Inferior parietal cortex (tissue), 1 donor: ENCODE data around the gene TINCR.
A peak's percentile ranks its signal among the peaks of the same experiment; 100 is the strongest.
"Not testable (repeated sequence)": the region's sequence is repeated elsewhere in the genome, so short reads cannot be mapped to it uniquely, and the experiment has no call there.

Experiments used
- DNase-seq: peaks from one replicate; pipeline ENCODE4 v3.0.0-alpha.2; 2016; ENCODE audit errors: extremely low spot score

TINCR gene

DNA sequence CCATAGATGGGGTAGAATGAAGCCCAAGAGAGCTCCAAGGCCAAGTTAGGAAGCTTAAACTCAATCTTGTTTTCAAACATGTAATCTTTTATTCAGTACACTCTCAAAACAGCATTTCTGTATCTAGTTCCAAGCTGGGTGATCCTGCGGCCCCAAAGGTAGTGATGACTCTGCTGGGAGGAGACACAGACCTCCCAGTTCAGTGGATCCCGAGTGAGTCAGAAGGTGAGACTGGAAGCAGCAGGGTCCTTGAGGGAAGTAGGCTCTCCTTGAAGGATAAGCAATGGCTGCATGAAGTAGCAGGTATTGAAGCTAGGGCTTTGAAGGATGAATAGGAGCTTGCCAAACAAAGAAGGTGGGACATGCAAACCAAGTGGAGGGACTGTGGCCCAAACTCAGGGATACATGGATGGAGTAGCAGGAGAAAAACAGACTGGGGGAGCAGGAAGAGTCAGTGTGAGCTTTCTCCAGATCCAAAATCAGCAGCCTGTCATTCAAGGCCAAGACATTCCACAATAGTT, 9.6 kb downstream of the TINCR start:
- DNase-seq = no peak

DNA sequence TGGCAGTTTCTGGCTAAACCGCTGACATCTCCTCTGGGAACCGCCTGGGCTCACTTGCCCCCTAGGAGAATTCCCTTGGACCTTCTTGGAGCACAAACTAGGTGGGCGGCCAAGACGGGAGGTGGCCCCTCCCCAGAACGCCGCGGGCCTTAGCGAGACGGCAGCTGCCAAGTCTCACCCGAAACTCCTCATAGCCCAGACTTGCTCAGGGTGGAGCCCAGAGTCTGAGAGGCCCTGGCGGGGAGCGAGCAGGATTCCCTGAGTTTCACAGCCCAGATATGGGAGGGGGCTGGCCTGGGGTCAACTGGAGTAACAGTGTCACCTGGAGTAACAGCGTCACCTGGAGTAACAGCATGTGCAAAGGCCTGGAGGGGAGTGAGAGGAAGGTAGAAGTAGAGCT, 10.1 kb downstream of the TINCR start:
- no peak for DNase-seq

DNA sequence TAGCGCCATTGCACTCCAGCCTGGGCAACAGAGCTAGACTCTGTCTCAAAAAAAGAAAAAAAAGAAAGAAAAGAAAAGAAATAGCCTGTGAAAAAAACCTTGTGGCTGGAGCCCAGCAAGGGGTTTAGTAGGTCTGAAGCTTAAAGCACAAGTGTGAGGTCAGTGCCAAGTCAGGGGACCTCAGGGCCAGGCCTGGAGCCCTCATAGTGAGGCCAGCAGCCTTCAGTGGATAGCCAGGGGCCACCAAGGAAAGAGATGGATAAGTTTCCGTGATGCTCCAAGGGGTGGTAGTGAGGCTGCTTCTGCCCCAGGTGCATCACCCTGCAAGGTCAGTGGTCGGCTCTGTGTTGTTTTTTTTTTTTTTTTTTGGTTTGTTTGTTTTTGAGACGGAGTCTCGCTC, 12.9 kb downstream of the TINCR start:
- DNase-seq = no peak

DNA sequence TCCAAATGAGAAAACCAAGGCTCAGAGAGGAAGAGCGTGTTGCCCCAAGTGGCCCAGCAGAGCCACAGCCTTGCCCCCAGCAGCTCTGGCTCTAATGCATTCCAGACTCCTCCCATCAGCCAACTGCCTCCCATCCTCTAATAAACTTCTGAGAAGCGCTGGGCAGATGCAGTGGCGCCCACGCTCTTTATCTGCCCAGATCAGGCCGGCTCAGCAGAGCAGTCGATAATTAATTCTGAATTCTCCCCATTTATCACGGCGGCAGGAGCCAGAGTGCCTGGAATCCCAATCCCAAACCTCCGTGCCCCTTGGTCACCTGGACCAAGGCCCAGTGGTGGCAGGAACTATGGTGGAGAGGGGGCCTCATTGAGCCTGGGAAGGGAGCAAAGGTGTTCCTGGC, 13.9 kb downstream of the TINCR start:
- DNase-seq = no peak

DNA sequence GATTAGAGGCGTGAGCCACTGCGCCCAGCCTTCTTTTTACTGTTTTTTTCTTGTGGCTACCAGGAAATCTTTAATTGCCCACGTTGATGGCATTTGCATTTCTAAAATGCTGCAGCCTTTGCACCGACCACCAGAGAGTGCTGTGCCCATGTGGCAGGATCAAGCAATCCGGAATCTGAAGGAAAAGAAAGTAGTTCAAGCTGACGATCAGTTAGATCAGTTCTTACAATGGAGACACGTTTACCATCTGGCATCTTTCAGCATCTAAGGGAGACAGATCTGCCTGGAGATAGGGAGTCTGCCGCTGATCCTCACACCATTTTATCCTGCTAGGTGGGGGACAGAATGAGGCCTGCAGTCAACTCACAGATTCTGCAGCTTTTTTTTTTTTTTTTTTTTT, 19.9 kb downstream of the TINCR start:
- no peak for DNase-seq

DNA sequence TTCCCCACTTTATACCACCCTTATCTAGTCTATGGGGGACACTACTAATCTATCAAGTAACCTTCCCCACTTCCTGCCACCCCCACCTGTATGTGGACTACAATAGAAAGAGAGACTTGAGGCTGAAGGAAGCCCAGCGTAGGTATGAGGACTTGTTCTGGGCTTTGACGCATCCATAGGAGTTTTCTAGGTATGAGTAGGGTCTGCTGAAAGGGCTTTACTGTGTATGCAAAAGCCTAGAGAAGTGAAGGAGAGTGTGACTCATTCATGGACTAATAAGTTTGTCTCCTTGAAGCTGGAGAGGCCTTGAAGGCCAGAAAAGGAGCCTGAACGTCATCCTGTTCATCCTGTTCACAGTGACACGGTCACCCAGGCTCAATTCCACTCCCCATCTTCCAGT, 21.8 kb downstream of the TINCR start:
- DNase-seq = no peak

DNA sequence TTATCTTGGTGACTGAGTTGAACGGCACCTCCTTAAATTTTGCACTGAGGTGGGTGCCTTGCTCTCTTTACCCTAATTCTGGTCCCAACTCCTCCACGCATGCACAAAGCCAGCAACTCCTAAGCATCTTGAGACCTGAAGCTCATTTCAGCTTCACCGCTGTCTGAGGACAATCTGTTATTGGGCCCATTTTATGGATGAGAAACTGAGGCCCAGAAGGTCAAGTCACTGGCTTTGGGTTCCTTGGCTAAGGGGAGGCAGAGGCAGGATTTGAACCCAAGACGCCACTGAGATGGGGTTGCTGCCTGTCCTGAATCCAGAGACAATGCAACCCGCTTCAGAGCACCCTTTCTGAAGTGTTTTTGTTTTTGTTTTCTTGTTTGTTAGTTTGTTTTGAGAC, 22.7 kb downstream of the TINCR start:
- no peak for DNase-seq

DNA sequence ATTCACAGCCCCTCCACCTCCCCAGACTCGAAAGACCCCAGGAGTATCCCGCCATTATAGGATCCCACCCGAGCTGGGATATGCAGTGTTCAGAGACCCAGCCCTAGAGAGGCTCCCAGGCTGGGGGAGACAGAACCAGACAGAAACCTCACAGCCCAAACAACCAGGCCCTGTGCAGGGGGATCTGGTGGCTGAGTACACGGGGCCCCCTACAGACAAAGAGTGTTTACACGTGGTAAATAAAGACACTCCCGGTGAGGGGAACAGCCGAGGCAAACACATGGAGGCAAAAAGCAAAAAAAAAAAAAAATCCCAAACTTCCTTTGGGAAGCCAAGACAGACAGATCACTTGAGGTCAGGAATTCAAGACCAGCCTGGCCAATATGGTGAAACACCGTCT, 25.1 kb downstream of the TINCR start:
- DNase-seq = no peak

DNA sequence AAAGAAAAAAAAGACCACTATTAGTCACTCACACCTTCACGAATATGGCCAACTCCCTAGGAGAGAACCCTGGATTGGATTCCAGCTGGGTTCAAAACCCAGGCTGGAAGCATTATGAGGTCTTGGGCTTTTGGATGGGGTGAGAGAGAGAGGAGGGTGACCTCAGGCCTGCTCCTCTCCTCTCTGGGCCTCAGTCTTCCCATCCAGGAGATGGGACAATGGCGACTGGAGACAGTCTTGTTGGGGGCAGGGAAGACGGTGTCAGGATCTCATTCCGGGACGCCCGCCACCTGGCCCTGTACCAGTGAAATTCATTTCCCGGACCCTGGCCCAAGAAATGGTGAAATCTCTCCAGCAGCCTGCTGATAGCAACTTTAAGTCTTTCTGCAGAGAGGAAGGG, 26.3 kb downstream of the TINCR start:
- DNase-seq = no peak

DNA sequence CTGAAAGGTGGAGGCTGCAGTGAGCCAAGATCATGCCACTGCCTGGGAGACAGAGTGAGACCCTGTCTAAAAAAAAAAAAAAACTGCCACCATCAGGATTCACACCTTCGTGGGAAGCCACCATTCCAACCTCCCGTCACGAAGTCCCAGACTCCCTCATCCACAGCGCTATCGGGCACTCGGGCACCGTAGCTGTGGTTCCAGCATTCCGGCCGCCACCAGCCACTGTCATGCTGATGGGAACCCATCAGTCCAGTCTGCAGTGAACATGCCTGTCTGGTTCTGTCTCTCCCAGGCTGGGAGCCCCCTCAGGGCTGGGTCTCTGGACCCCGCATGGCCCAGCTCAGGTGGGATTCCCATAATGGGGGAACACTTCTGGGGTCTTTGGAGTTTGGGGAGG, 27.5 kb downstream of the TINCR start:
- no peak for DNase-seq

DNA sequence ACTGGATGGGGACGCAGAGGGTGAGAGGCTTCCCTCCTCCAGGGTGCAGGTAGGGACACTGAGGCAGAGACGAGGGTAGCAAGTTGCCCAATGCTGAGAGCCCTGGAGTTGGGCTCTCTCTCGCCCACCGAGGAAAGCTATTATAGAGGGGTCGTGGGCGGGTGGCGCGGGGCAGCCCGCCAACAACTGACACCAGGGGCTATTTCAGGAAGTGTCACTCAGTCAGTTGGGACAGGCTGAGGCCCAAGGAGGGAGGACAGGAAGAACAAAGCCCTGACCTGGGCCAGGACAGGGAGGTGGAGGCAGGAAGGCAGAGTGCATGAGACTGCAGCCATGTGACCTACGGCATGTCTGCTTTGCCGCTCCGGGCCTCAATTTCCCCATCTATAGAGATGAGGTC, 29.9 kb downstream of the TINCR start:
- DNase-seq = no peak

DNA sequence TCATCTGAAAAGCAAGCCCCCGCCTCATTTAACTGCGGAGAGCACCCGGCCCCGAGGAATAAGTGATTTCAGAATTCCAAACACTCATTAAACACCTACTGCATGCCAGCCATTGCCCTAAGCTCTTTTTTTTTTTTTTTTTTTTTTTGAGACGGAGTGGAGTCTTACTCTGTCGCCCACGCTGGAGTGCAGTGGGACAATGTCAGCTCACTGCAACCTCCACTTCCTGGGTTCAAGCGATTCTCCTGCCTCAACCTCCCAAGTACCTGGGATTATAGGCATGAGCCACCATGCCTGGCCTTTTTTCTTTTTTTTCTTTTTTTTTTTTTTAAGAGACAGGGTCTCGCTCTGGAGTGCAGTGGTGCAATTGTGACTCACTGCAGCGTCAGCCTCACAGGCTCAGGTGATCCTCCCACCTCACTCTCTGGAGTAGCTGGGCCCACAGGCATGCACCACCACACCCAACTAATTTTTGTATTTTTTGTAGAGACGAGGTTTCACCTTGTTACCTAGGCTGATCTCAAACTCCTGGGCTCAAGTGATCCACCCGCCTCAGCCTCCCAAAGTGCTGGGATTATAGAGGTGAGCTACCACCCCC, 30.7 kb downstream of the TINCR start:
- not testable (repeated sequence) for DNase-seq

DNA sequence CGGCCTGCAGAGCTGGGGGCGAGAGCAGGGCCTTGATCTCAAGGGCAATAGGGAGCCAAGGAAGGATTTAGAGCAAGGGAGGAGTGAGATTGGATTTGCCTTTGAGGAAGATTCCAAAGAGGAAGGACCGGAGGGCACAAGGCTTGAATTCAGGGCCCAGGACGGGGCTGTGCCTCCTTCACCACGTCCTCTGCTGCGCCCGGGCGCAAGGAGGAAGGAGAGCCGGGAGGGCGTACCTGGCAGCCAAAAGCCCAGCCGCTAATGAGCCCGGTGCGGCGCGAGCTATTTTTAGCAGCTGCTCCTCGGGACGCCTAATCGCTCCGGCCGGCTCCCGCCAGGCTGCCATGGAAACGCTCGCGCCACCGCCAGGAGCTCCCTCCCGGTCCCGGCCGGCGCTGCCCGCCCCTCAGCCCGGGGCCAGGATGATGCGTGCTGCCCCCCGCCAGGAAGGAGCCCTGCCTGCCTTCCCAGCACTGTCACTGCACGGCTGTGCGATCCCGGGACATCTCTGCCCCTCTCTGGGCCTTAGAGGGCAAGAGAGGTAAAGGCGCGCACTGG, 31.3 kb downstream of the TINCR start:
- peak; percentile 32 for DNase-seq

DNA sequence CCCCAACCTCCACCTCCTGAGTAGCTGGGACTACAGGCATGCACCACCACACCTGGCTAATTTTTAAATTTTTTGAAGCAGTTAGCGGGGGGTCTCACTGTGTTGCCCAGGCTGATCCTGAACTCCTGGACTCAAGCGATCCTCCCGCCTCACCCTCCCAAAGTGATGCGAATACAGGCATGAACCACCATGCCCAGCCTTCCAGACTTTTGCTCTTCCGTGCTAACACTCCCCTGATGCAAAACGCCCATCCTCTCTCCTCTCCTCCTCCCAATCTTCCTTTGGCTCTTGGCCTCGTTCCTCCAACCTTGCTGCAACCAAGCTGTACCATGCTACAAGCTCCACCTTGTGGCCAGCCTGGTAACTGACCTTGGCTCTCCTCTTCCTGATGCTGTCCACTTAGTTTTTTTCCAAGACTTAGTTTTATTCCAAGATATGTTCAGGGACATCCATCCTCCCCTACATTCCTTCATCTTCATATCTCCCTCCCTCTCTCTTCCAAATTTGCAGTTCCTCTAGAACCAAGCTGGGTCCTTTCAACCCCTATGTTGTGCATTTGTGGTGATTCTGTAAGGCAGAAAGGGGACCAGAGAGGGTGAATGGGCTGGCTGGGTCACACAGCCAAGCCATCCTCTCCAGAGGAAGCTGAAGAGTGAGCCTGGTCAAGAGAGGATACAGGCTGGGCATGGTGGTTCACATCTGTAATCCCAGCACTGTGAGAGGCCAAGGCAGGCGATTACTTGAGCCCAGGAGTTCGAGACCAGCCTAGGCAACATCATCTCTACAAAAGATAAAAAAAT, 32.8 kb downstream of the TINCR start:
- no peak for DNase-seq

DNA sequence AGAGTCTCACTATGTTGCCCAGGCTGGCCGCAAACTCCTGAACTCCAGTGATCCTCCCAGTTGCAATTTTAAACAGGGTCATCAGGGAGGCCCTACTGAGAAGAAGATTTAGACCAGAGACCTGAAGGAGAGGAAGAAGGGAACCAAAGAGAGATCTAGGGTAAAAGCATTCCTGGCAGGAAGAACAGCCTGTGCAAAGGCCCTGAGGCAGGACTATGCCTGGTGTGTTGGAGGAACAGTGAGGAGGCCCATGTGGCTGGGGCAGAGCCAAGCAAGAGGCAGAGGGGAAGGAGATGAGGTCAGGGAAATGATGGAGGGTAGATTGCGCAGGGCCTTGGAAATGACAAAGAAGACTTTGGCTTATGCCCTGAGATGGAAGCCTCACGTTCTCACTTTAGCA, 34.5 kb downstream of the TINCR start:
- no peak for DNase-seq

DNA sequence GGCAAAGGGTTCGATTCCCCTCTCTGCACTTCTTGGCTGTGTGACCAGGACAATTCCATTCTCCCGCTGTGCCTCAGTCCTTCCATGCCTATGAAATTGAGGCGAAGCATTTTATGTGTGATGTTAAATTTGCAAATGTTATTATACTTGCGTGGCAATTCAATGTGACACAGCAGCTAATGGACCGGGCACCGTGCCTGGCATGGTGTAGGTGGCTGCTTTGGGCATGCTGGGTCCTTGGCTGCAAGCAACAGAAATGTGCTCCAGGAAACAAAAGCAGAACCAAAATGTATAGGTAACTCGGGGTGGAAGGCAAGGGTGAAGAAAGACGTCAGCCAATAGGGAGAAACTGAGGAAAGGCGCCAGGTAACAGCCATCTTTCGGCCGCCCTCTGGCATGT, 37.1 kb downstream of the TINCR start:
- DNase-seq = peak; percentile 11

DNA sequence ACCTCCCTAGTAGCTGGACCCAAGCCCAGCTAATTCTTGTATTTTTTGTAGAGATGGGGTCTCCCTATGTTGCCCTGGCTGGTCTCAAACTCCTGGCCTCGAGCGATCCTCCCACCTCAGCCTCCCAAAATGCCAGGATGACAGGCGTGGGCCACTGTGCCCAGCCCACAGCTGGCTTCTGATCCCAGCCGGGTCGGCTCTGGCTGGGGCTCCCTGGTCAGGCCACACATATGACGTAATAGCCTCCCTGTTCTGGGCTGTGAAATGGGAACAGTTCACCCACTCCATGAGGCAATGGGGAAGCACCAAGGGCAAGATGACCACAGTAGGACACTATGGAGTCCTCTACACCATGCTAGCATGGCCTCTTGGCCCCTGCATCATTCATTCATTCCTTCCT, 41.1 kb downstream of the TINCR start:
- DNase-seq = no peak

DNA sequence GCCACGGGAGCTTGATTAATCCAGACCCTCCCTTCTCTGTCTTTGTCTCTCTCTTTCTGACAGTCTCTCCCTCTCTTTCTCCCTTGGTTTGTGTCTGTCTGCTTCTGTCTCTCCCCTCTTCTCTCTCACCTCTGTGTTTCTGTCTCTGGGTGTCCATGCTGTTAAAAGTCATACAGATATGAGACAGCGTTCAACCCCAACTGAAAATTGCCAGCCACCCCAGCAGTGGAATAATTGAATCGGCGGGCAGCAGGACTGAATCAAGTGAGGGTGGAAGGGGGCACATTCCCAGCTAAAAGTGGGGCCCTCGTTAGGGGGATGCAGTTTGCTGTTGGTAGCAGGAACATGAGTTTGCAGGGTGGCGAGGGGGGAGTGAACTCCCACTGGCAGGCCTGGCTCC, 43.7 kb downstream of the TINCR start:
- no peak for DNase-seq

DNA sequence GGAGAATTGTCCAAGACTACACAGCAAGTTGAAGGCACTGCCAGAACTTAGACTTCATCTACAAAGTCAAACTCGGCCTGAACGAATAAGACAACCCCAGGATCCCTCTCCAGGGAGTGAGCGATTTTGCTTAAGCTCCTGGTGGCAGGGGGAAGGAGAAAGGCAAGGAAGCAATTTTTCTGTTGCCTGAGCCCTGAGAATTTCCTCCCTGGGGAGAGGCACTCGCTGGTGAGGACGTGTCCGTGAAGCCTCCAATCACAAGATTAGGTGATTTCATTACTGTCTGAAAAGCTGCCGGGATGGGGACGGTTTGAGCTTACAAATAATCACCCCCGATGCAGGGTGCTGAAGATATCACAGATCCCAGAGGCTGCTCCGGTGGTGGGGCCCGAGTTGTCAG, 45.6 kb downstream of the TINCR start:
- DNase-seq = no peak

DNA sequence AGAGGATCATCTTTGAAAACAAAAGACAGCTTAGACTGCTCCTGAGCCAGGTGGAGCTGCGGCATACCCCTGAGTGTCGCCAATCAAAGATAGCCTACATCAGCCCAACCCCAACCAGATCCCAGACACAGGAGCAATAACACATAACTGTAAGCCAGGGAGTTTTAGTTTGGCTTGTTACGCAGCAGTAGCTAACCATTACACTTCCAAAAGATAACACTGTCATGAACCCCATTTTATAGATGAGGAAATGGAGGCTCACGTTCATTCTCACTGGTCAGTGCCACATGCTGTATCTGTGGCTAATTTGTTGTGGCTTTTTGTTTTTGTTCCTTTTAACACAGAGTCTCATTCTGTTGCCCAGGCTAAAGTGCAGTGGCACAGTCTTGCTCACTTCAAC, 47.3 kb downstream of the TINCR start:
- DNase-seq = no peak

DNA sequence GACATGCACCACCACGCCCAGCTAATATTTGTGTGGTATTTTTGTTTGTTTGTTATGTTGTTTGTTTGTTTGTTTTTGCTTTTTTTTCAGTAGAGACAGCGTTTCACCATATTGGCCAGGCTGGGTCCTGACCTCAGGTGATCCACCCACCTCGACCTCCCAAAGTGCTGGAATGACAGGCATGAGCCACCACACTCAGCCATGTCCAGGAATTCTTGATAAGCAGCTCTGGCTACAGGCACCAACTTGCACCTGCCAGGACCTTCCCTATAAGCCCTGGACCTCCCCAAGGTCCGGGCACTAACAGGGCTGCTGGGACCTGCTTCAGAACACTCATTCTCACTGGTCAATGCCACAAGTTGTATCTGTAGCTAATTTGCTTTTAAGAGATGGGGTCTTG, 48.7 kb downstream of the TINCR start:
- DNase-seq = no peak

DNA sequence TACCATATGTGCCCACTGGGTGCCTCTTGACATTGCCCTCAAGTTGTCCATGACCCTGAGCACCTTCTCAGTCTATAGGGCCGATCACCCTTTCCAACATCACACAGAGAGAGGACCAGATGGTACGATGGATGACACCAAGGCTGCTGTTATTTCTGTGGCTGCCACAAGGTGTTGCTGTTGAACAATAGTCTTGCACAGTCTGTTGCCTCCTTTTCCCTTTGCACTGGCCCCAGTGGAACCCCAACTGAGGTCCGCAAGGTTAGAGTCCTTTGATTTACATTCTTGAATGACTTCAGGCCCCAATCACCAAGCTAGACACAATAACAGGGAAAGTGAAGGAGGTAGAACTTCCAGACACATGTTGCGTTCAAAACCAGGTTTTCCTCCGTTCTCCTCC, 52.0 kb downstream of the TINCR start:
- DNase-seq = no peak

DNA sequence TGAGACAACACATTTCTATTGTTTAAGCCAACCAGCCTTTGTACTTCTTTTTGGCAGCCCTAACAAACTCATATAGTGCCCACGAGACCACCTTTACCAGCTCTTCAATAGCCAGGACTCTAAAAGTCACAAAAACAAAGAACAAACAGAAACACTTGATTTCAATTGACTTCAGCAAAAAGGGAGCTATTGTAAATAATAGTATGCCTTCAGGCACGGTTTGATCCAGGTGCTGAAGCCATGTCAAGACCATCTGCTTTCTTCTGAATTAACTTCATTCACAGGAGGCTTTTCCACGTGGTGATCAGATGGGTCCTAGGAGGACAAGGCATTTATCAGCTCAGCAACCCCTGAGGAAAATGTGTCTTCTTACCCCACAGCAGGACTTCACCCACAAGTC, 53.8 kb downstream of the TINCR start:
- DNase-seq = no peak
